ENCODE measurements around the gene GNRH2.
"Not testable (repeated sequence)": the region's sequence is repeated elsewhere in the genome, so short reads cannot be mapped to it uniquely, and the experiment has no call there.

The GNRH2 gene

GRCh38 chr20:3042625-3043024, 797 bp upstream of the GNRH2 start:
- no peak for DNase-seq

GRCh38 chr20:3044336-3044965, 1.0 kb downstream of the GNRH2 start:
- no peak for DNase-seq

DNA sequence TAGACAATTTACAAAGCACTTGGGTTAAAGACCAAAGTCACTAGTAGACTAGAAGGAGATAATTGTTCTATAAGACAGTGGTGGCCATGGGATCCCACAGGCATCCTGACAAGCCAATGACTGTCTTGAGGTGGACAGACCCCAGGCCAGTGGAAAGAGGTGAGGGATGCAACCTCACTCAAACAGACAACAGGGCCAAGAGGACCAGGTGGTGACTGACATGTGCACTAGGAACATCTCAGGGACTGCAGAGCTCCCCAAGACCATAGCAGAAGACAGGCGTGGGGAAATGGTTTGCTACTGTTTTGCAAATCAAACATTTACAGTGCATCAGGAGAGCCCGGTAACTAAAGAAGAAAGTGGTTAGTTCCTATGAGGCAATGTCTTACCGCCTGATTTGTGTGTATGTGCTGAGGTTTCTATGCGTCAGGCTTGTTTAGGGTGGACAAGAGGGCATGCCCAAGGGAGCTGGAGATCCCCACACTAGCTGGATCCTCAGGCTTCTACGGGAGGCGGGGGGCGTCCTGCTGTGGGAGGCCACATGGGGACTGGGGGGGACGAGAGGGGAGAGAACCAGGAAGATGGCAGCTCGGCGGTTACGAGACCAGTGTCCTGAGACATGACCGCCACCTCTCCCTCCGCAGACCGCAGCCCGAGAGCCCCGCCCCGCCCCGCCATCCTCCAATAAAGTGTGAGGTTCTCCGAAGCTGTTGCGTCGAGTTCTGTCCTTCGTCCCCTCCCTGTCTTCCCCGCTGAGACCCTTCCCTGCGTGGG, 1.8 kb downstream of the GNRH2 start:
- peak; percentile 85 for DNase-seq

DNA sequence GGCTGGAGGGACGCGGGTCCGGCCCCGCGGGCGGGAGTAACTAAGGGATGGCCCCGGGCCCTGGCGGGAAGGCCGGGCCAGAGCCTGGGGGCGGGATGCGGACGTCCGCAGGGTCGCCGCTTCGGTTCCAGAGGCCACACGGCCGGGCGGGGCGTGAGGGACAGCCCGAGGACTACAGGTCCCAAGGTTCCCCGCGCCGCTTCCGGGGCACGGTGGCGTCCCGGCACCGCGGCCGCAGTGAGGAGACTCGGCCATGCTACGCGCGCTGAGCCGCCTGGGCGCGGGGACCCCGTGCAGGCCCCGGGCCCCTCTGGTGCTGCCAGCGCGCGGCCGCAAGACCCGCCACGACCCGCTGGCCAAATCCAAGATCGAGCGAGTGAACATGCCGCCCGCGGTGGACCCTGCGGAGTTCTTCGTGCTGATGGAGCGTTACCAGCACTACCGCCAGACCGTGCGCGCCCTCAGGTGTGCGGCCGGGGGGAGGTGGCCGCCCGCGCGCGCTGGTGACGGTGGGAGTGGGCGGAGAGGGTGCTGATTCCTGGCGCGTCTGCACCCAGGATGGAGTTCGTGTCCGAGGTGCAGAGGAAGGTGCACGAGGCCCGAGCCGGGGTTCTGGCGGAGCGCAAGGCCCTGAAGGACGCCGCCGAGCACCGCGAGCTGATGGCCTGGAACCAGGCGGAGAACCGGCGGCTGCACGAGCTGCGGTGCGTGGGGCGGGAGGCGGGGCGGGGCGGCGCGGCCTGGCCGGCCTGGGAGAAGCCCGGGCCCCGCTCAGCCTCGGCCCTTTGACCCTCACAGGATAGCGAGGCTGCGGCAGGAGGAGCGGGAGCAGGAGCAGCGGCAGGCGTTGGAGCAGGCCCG, 2.6 kb downstream of the GNRH2 start, which contains the start of gene MRPS26:
TSS of gene MRPS26 (plus strand) at position 237 of the 861 bp plus-strand sequence. CDS start at position 254, 17 bp downstream.
- peak; percentile 90 for DNase-seq

DNA sequence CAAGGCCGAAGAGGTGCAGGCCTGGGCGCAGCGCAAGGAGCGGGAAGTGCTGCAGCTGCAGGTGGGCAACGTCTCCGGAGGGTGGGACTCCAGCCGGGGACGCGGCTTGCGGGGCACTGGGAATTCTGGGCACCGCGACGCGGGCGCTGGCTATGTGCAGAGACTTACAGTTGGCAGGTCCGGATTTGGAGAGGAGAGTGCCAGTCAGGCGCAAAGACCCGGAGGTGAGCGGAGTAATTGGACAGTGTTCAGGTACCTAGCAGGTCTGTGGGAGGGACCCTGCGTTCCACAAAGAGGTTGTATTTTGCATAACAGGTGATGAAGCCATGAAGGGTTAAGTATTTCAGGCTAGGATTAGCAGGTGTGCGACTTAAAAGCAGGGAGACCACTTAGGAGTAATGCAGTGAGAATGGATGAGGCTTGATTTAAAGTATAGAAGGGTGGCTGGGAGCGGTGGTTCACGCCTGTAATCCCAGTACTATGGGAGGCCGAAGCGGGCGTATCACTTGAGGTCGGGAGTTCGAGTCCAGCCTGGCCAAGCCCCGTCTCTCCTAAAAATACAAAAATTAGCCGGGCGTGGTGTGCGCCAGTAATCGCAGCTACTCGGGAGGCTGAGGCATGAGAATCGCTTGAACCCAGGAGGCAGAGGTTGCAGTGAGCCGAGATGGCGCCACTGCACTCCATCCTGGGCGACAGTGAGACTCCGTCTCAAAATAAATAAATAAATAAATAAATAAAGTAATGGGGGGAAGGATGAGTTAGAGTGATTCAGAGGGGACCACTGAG, 3.4 kb downstream of the GNRH2 start:
- peak; percentile 11 for DNase-seq

GRCh38 chr20:3047486-3048419, 4.3 kb downstream of the GNRH2 start:
- no peak for DNase-seq

GRCh38 chr20:3051385-3052019, 8.1 kb downstream of the GNRH2 start:
- no peak for DNase-seq

DNA sequence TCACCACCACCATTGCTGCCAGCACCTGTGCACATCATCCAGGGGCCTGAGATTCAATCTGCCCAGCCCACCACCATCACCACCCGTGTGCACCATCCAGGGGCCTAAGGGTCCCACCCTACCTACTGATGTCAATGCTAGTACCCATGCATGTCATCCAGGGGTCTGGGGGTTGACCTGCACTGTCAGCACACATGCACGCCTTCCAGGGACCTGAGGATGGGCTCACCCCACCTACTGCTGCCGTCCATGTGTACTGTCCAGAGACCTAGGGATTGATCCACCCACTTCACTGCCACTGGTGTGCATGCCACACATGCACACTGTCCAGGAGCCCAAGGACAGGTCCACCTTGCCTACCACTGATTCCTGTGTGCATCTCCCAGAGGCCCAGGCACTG, 16.1 kb downstream of the GNRH2 start:
- no peak for DNase-seq

GRCh38 chr20:3064119-3064518, 20.7 kb downstream of the GNRH2 start:
- not testable (repeated sequence) for DNase-seq

- DNase-seq = no peak
These were observed 24.0 kb downstream of the GNRH2 start for GRCh38 chr20:3067139-3068014.

DNA sequence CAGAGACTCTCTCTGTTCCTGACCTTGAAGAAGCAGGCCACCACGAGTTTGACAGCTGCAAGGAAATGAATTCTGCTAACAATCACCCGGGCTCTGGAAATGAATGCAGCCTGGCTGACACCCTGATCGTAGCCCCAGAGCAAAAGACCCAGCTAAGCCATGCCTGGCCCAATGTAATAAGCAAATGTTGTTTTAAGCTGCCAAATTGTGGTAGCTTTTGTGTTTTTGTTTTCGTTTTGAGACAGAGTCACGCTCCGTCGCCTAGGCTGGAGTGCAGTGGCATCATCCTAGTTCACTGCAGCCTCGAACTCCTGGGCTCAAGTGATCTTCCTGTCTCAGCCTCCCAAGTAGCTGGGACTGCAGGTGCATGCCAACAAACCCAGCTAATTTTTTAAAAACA, 24.7 kb downstream of the GNRH2 start:
- DNase-seq = no peak

DNA sequence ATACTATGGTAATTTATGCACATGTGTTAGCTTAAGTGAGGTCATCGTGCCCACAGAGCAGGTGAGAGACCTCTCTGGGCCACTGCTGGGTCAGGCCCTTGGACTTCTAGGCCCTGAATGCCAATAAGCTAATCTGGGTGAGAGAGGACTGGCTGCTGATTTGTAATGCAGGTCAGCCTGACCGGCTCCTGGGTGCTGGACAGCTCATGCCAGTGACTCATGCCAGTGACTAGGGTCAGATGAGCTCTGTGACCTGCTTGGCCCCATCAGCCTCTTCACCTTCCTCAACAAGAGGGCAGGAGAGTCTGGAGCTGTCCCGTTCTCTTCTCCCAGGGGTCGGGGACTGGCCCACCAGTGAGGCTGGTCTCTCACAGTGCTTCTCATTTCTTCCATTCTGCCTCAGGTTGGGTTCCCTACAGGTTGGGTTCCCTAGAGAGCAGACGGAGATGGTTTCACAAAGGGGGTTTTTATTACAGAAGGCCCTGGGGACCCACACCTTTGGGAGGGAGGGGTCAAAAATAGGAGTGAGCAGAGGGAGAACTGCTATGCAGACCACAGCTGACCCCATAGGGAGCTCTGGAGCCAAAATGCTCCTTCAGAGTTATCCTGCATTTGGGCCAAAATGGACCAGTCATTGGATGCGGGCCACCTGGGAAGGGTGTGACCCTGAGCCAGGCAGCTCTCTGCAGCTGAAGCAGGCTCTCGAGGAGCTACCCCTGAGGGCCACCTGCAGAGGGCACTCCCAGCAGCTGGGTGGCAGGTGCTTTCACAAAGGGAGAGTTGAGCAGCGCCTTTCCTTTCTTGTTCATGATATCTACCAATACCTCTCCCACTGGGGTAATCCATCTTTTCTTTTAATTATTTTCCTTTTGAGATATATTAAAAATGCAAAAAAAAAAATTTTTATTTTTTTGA, 25.8 kb downstream of the GNRH2 start:
- DNase-seq = no peak

DNA sequence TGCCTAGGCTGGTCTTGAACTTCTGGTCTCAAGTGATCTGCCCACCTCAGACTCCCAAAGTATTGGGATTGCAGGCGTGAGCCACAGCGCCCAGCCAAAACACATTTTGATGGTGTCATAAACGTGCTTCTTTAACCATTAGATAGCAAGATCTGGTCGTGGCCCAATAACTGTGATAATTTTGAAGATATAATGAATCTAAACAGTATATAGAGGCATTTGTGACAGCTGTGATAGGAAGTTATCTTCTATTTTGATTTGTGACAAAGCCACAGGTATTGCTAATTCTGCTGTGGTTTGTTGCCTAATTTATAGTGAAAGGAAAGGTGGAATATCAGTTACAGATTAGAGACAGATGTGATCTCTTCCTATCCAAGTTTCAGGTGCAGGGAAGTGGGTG, 27.3 kb downstream of the GNRH2 start:
- DNase-seq = no peak

GRCh38 chr20:3071266-3071609, 27.8 kb downstream of the GNRH2 start:
- DNase-seq = no peak

DNA sequence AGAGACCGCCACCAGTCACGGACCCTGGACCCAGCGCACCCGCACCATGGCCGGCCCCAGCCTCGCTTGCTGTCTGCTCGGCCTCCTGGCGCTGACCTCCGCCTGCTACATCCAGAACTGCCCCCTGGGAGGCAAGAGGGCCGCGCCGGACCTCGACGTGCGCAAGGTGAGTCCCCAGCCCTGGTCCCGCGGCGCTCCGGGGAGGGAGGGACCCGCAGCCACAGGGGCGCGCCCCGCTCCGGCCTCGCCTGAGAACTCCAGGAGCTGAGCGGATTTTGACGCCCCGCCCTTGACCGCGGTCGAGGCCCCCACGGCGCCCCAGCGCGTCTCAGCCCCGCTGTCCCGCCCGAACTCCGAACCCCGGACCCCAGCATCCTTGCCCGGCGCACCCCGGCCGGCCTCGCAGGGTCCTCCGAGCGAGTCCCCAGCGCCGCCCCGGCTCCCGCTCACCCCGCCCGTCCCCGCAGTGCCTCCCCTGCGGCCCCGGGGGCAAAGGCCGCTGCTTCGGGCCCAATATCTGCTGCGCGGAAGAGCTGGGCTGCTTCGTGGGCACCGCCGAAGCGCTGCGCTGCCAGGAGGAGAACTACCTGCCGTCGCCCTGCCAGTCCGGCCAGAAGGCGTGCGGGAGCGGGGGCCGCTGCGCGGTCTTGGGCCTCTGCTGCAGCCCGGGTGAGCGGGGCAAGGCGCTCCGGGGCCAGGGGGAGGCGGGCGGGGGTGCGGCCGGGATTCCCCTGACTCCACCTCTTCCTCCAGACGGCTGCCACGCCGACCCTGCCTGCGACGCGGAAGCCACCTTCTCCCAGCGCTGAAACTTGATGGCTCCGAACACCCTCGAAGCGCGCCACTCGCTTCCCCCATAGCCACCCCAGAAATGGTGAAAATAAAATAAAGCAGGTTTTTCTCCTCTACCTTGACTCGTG, 28.4 kb downstream of the GNRH2 start, which contains the start of gene OXT:
TSS of gene OXT (plus strand) at position 11 of the 920 bp plus-strand sequence. CDS start at position 47, 36 bp downstream.
- DNase-seq = no peak

DNA sequence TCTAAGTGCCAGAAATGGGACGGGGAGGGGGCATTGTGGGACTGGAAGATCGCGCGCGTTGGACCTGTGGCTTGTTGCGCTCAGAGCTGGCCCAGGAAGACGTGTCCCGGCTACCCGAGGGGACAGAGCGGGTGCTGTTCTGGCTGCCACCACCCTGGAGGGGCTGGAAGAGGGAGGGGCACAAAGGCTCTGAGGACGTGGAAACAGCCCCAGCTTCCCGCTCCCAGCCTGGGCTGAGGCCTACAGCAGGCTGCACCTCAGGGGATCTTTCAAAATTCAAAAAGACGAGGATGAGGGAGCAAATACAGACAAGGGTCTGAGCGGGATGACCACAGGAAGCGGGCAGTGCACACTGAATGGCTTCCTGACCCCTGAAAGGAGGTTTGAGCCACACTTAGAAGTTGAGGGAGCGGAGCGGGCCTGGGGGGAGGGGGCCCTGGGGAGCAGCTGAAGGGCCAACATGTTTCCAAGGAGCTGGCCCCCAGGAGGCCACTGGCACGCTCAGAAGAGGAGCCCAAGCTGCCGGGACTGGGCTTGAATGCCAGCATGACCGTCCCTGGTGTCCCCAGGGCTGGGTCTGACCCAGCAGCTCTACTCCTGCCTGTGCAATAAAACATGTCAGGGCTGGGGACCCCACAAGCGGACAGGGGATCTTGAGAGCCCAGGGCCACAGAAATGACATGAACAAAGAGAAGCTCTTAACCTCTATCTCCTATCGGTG, 29.3 kb downstream of the GNRH2 start:
- DNase-seq = no peak

- DNase-seq = not testable (repeated sequence)
These were observed 29.8 kb downstream of the GNRH2 start for GRCh38 chr20:3073251-3073643.

Measured in midbrain (tissue), 1 donor.